ENCODE data around the gene ME2.

DNA sequence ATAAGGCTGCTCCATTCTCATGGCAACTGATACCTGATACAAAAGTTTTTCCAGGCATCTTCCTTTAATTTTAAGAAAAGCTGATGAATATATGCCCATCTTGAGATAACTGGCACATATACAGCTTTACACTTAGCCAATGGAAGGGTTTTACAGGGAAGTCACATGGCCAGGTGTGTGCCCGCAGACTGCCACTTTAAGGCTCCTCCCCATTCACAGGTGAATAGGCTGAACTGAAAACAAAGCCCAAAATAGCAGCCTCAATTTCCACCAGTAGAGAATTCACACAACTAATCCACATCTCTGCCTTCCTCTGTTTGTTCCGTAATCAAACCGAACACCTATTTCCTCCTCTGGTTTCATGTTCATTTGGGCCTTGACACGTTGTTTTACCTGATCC, 9.8 kb upstream of the ME2 start:
- TF ChIP-seq, protein P1, sequence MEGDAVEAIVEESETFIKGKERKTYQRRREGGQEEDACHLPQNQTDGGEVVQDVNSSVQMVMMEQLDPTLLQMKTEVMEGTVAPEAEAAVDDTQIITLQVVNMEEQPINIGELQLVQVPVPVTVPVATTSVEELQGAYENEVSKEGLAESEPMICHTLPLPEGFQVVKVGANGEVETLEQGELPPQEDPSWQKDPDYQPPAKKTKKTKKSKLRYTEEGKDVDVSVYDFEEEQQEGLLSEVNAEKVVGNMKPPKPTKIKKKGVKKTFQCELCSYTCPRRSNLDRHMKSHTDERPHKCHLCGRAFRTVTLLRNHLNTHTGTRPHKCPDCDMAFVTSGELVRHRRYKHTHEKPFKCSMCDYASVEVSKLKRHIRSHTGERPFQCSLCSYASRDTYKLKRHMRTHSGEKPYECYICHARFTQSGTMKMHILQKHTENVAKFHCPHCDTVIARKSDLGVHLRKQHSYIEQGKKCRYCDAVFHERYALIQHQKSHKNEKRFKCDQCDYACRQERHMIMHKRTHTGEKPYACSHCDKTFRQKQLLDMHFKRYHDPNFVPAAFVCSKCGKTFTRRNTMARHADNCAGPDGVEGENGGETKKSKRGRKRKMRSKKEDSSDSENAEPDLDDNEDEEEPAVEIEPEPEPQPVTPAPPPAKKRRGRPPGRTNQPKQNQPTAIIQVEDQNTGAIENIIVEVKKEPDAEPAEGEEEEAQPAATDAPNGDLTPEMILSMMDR (IDR thresholded peaks at IDR 0.05; ENCODE audit: low read depth, low read length): no peak
- no peak for TF ChIP-seq EZH2phosphoT487 (IDR thresholded peaks at IDR 0.05; ENCODE audit: low read depth)

Measured in OCI-LY3 (cell line).